Right atrium auricular region (tissue), 2 donors: ENCODE measurements around the gene PDE2A. TPM values are rescaled to one million over a fixed set of nuclear protein-coding genes. Genes with fewer than 3 reads are reported as not detected.
A peak's percentile ranks its signal among the peaks of the same experiment; 100 is the strongest.

ENCODE experiments used
- DNase-seq: peaks from one replicate; pipeline ENCODE4 v3.0.0-alpha.2; 2019; ENCODE audit warnings: low spot score
- H3K27ac ChIP-seq, 2 donors: fragments of 200-600 bp; sonication (generic); 1 replicate in 1 of 2; 2 replicates in 1 of 2; pipeline ENCODE4 v1.5.1; 2016 to 2019
- H3K27me3 ChIP-seq, 2 donors: fragments of 200-600 bp; sonication (generic); one replicate each; pipeline versions ENCODE4 v1.5.1 to v1.6.0; 2017 to 2019
- H3K36me3 ChIP-seq: fragments of 200-600 bp; sonication (generic); one replicate; pipeline ENCODE4 v1.5.1; 2016
- H3K4me1 ChIP-seq, 2 donors: fragments of 200-600 bp; sonication (generic); one replicate each; pipeline versions ENCODE4 v1.5.1 to v1.6.0; 2017 to 2019
- H3K4me3 ChIP-seq, 2 donors: fragments of 200-600 bp; sonication (generic); 1 replicate in 1 of 2; 2 replicates in 1 of 2; pipeline ENCODE4 v1.5.1; 2017 to 2019; ENCODE audit warnings: mild to moderate bottlenecking in 1 of 2, moderate library complexity in 1 of 2
- H3K9me3 ChIP-seq, 2 donors: fragments of 200-600 bp; sonication (generic); one replicate each; pipeline ENCODE4 v1.5.1; 2019
- CTCF ChIP-seq, 2 donors: fragments of 200-600 bp; sonication (generic); IDR thresholded peaks; one replicate each; pipeline ENCODE4 v1.5.1; 2019; ENCODE audit warnings: antibody characterized with exemption in 2 of 2
- total RNA-seq, 2 donors: library from RNA; depleted of rRNA; stranded (reverse); fragments of >200 nt; gene quantifications; one replicate each; pipeline ENCODE4 v1.1.0, GENCODE V29; 2016

PDE2A gene
- total RNA-seq, 2 donors from 2014 or later = 23.1 to 34.2 TPM

GRCh38 chr11:72552399-72552910 is 121.8 kb downstream of the PDE2A start:
- Histone ChIP-seq H3K9me3 (no peaks in the 10 kb centered on the region), H3K4me1 (no peaks in the 10 kb centered on the region), H3K36me3 (no peaks in the 10 kb centered on the region), H3K27ac (no peak overlapping the region), H3K27me3 (no peaks in the 10 kb centered on the region), H3K4me3 (no peak overlapping the region)
- peak; percentile 18 for DNase-seq
- TF ChIP-seq CTCF (IDR thresholded peaks at IDR 0.05) = no peak

GRCh38 chr11:72551571-72551970 is 122.7 kb downstream of the PDE2A start:
- TF ChIP-seq CTCF (IDR thresholded peaks at IDR 0.05) = no peak

GRCh38 chr11:72548463-72548862 is 125.8 kb downstream of the PDE2A start:
- Histone ChIP-seq H3K4me3 (no peak overlapping the region), H3K36me3 (no peaks in the 10 kb centered on the region), H3K27ac (no peak overlapping the region), H3K4me1 (no peaks in the 10 kb centered on the region), H3K9me3 (no peaks in the 10 kb centered on the region), H3K27me3 (no peaks in the 10 kb centered on the region)
- no peak for TF ChIP-seq CTCF (IDR thresholded peaks at IDR 0.05)
- peak; percentile 32 for DNase-seq

More at GRCh38 chr11:72551571-72551970, 122.7 kb downstream of the PDE2A start:
- Histone ChIP-seq H3K4me1 (no peaks in the 10 kb centered on the region), H3K27ac (no peak overlapping the region), H3K27me3 (no peaks in the 10 kb centered on the region), H3K36me3 (no peaks in the 10 kb centered on the region), H3K9me3 (no peaks in the 10 kb centered on the region), H3K4me3 (no peak overlapping the region)
- DNase-seq = no peak

- no peak overlapping the region for H3K4me3 ChIP-seq
- TF ChIP-seq CTCF (IDR thresholded peaks at IDR 0.05) = no peak
- H3K27me3 ChIP-seq = no peaks in the 10 kb centered on the region
- H3K27ac ChIP-seq = no peak overlapping the region
- DNase-seq = peak; percentile 23
- no peaks in the 10 kb centered on the region for H3K9me3 ChIP-seq
- no peaks in the 10 kb centered on the region for H3K36me3 ChIP-seq
- H3K4me1 ChIP-seq = no peaks in the 10 kb centered on the region
Observed at GRCh38 chr11:72546866-72547265, 127.4 kb downstream of the PDE2A start.

- no peaks in the 10 kb centered on the region for H3K9me3 ChIP-seq
- H3K27me3 ChIP-seq = no peaks in the 10 kb centered on the region
- no peak for TF ChIP-seq CTCF (IDR thresholded peaks at IDR 0.05)
- DNase-seq = no peak
- no peak overlapping the region for H3K4me3 ChIP-seq
- no peaks in the 10 kb centered on the region for H3K4me1 ChIP-seq
- H3K27ac ChIP-seq = no peak overlapping the region
- H3K36me3 ChIP-seq = no peaks in the 10 kb centered on the region
Observed at GRCh38 chr11:72544589-72544988, 129.6 kb downstream of the PDE2A start.

GRCh38 chr11:72543849-72544542 is 130.2 kb downstream of the PDE2A start:
- DNase-seq = peak; percentile 40
- no peaks in the 10 kb centered on the region for H3K4me1 ChIP-seq
- no peak overlapping the region for H3K27ac ChIP-seq
- H3K9me3 ChIP-seq = no peaks in the 10 kb centered on the region
- no peak overlapping the region for H3K4me3 ChIP-seq
- H3K27me3 ChIP-seq = no peaks in the 10 kb centered on the region
- no peaks in the 10 kb centered on the region for H3K36me3 ChIP-seq
- no peak for TF ChIP-seq CTCF (IDR thresholded peaks at IDR 0.05)
